B cell (primary cell): ENCODE results near the gene MTERF4.

Source experiments
- EZH2 ChIP-seq: IDR thresholded peaks from 2 replicates; pipeline ENCODE4 v1.6.1; 2012; ENCODE audit warnings: borderline replicate concordance, low read depth, mild to moderate bottlenecking, moderate library complexity, low read length; ENCODE audit not compliant: insufficient read depth, poor library complexity, severe bottlenecking
- TF ChIP-seq, protein P1 (sequence below): fragments of 200-600 bp; IDR thresholded peaks from one replicate; pipeline ENCODE4 v1.8.0; 2022; ENCODE audit warnings: antibody characterized with exemption, mild to moderate bottlenecking

DNA sequence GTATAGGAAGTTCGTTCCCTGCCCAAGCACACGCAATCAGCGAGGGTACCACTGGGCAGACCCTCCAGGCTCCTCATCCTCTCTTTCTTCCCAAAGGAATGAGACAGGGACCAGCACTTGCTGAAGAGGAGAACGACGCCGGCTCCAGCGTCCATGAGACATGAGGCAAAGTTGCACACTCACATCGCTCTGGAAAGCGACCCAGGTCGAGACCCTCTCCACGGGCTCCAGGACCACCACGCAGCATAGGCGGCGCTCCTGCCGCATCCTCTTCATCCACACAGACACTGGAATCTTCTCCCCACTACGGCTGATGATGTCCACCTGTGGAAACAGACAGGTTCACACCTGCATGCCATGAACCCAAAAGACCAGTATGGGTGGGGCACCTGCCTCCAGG lies 36.4 kb upstream of the MTERF4 start:
- TF ChIP-seq, protein P1, sequence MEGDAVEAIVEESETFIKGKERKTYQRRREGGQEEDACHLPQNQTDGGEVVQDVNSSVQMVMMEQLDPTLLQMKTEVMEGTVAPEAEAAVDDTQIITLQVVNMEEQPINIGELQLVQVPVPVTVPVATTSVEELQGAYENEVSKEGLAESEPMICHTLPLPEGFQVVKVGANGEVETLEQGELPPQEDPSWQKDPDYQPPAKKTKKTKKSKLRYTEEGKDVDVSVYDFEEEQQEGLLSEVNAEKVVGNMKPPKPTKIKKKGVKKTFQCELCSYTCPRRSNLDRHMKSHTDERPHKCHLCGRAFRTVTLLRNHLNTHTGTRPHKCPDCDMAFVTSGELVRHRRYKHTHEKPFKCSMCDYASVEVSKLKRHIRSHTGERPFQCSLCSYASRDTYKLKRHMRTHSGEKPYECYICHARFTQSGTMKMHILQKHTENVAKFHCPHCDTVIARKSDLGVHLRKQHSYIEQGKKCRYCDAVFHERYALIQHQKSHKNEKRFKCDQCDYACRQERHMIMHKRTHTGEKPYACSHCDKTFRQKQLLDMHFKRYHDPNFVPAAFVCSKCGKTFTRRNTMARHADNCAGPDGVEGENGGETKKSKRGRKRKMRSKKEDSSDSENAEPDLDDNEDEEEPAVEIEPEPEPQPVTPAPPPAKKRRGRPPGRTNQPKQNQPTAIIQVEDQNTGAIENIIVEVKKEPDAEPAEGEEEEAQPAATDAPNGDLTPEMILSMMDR = no peak
- no peak for TF ChIP-seq EZH2
